Ovary (tissue), 9 donors: ENCODE data around the gene NUTM1. TPM values are rescaled to one million over a fixed set of nuclear protein-coding genes. Genes with fewer than 3 reads are reported as not detected.
"Not testable (repeated sequence)": the region's sequence is repeated elsewhere in the genome, so short reads cannot be mapped to it uniquely, and the experiment has no call there.

Experiments
- DNase-seq, 5 donors: peaks; one replicate each; pipeline ENCODE4 v3.0.0-alpha.2; 2019 to 2020
- H3K27ac ChIP-seq, 2 donors: fragments of 200-600 bp; one replicate each; pipeline versions ENCODE4 v1.5.1 to v1.8.0; 2019 to 2022
- H3K27me3 ChIP-seq: fragments of 200-600 bp; one replicate; pipeline ENCODE4 v1.8.0; 2022
- H3K36me3 ChIP-seq: fragments of 200-600 bp; sonication (generic); one replicate; pipeline ENCODE4 v1.5.1; 2019
- H3K4me1 ChIP-seq: one replicate; pipeline ENCODE4 v1.8.1; 2013; ENCODE audit warnings: mild to moderate bottlenecking, moderate library complexity; ENCODE audit not compliant: insufficient read depth
- H3K4me3 ChIP-seq: fragments of 200-600 bp; sonication (generic); one replicate; pipeline ENCODE4 v1.5.1; 2017
- H3K9me3 ChIP-seq, 2 donors: fragments of 200-600 bp in 1 of 2; sonication (generic) in 1 of 2; one replicate each; pipeline versions ENCODE4 v1.5.1 to v1.8.1; 2013 to 2019; ENCODE audit warnings: mild to moderate bottlenecking in 1 of 2, moderate library complexity in 1 of 2
- CTCF ChIP-seq, 3 donors: fragments of 450-650 bp in 2 of 3; fragments of 200-600 bp in 1 of 3; IDR thresholded peaks; one replicate each; pipeline versions ENCODE4 v1.5.1 to v1.8.0; 2016 to 2022; ENCODE audit warnings: antibody characterized with exemption in 3 of 3, mild to moderate bottlenecking in 1 of 3
- EP300 ChIP-seq: sonication (generic); formaldehyde crosslinking; IDR thresholded peaks from one replicate; pipeline ENCODE4 v1.6.1; 2017; ENCODE audit warnings: antibody characterized with exemption
- POLR2A ChIP-seq: fragments of 450-650 bp; IDR thresholded peaks from one replicate; pipeline ENCODE4 v1.6.1; 2017; ENCODE audit warnings: antibody characterized with exemption, mild to moderate bottlenecking, moderate library complexity
- WGBS, 3 donors: extraction: QIAGEN DNeasy Blood & Tissue Kit in 1 of 3; methylation state at CpG; one replicate each; pipeline versions ENCODE4 v1.1.5 to v1.1.7; 2013 to 2017; 5-methylcytosine and 5-hydroxymethylcytosine counted together
- intact Hi-C, 4 donors: fragments of 100-400 bp; cut with DNase I; formaldehyde crosslinking; loops; one replicate each; pipeline versions ENCODE4 v1.11.0 to v1.15.1; 2022 to 2023
- polyA plus RNA-seq, 2 donors: library from polyadenylated mRNA; stranded (reverse); fragments of 200-250 nt in 1 of 2; fragments of 350-450 nt in 1 of 2; fragmentation: Illumina TruSeq in 1 of 2; extraction: RNeasy Lipid Tissue Mini Kit (QIAGEN cat#74804) in 1 of 2; gene quantifications; one replicate each; pipeline ENCODE4 v1.2.3, GENCODE V29; 2013 to 2014
- total RNA-seq, 7 donors: library from RNA; depleted of rRNA in 2 of 7; stranded (reverse); fragments of >200 nt in 2 of 7; fragmentation: NEBNext Ultra II Directional in 3 of 7; extraction: Animal tissue kit (Norgen Biotek cat#: 25700) in 3 of 7; gene quantifications; one replicate each; pipeline versions ENCODE4 v1.1.0 to v1.2.4, GENCODE V29; 2016 to 2023
- donor health status: DM: no; HTN: no; CAD: no; lungs with moderate emphysema.
- donor health status: DM: no; HTN: no; CAD: no.
- donor health status: Bipolar disorder and iron deficiency.
- donor health status: DM: yes; HTN: yes; CAD: no.
- donor health status: DM: no; HTN: no; CAD: no.
- donor health status: DM: yes; HTN: yes; CAD: no.

The NUTM1 gene
- total and polyA plus RNA-seq, 9 donors = not detected

- DNase-seq = no peak
- Histone ChIP-seq H3K36me3 (no peaks in the 10 kb centered on the region), H3K4me1 (peaks cover 10% of the 10 kb centered on the region), H3K27me3 (no peaks in the 10 kb centered on the region), H3K4me3 (peak overlapping the region; percentile 89), H3K27ac (no peak overlapping the region), H3K9me3 (no peaks in the 10 kb centered on the region)
- 95 to 97% (median 97%) methylated on average over 15 of the region's 15 CpGs for WGBS, 3 donors
- intact Hi-C loops = loop anchor here in 1 of 4 donors (10.0 kb wide), 1 partner anchor 243 kb away; the partner anchor contains the start of gene GOLGA8B
- TF ChIP-seq EP300 (no peak), POLR2A (no peak), CTCF (IDR thresholded peaks at IDR 0.05) (no peak)
These were observed 1.5 kb upstream of the NUTM1 start for GRCh38 chr15:34341381-34342212.

GRCh38 chr15:34342213-34342736 is 840 bp upstream of the NUTM1 start:
- H3K27me3 ChIP-seq, H3K36me3 ChIP-seq, H3K4me1 ChIP-seq, H3K9me3 ChIP-seq, DNase-seq: not testable (repeated sequence)
- Histone ChIP-seq H3K27ac (peak overlapping the region in 1 of 2 donors; percentile 63), H3K4me3 (peak overlapping the region; percentile 89)
- intact Hi-C loops = loop anchor here in 1 of 4 donors (10.0 kb wide), 1 partner anchor 243 kb away; the partner anchor contains the start of gene GOLGA8B
- WGBS, 3 donors = 39 to 41% (median 40%) methylated on average over 26 of the region's 26 CpGs

GRCh38 chr15:34347951-34348638 is 5.0 kb downstream of the NUTM1 start:
- Histone ChIP-seq H3K4me3 (no peak overlapping the region), H3K4me1 (no peaks in the 10 kb centered on the region), H3K27ac (no peak overlapping the region), H3K9me3 (no peaks in the 10 kb centered on the region), H3K27me3 (no peaks in the 10 kb centered on the region), H3K36me3 (no peaks in the 10 kb centered on the region)
- intact Hi-C loops = loop anchor here in 2 of 4 donors (5.0 to 10.0 kb wide), 2 partner anchors 237 to 1179 kb away; partner anchors contain the start of gene GOLGA8B (in 1 of the 2)
- no peak for DNase-seq
- TF ChIP-seq EP300 (no peak), CTCF (IDR thresholded peaks at IDR 0.05) (no peak), POLR2A (no peak)
- WGBS, 3 donors = 71 to 83% (median 78%) methylated on average over 12 to 13 of the region's 13 CpGs

- H3K9me3 ChIP-seq = no peaks in the 10 kb centered on the region
- no peaks in the 10 kb centered on the region for H3K36me3 ChIP-seq
- H3K4me3 ChIP-seq = no peak overlapping the region
- no peaks in the 10 kb centered on the region for H3K4me1 ChIP-seq
- DNase-seq = no peak
- H3K27me3 ChIP-seq = no peaks in the 10 kb centered on the region
- no peak overlapping the region for H3K27ac ChIP-seq
- intact Hi-C loops = loop anchor here in 2 of 4 donors (5.0 to 10.0 kb wide), 2 partner anchors 236 to 1178 kb away; partner anchors contain the start of gene GOLGA8B (in 1 of the 2)
- 38 to 62% (median 54%) methylated on average over 1 of the region's 1 CpG for whole genome bisulfite sequencing, 3 donors
- TF ChIP-seq POLR2A (no peak), CTCF (IDR thresholded peaks at IDR 0.05) (no peak)
These were observed 5.7 kb downstream of the NUTM1 start for GRCh38 chr15:34348735-34349300.
